GM18858 (cell line): ENCODE data around the gene ZNG1A.
"Not testable (repeated sequence)": the region's sequence is repeated elsewhere in the genome, so short reads cannot be mapped to it uniquely, and the experiment has no call there.

Source experiments
- ATAC-seq: cut with Tn5 transposase; IDR thresholded peaks from one replicate; pipeline ENCODE4 v1.9.1; 2021; ENCODE audit not compliant: unreplicated experiment

ZNG1A gene

GRCh38 chr9:98775-99174 lies 80.1 kb downstream of the ZNG1A start:
- ATAC-seq, result not testable (repeated sequence)

GRCh38 chr9:94992-95391 lies 83.9 kb downstream of the ZNG1A start:
- not testable (repeated sequence) for ATAC-seq

GRCh38 chr9:94323-94722 lies 84.5 kb downstream of the ZNG1A start:
- not testable (repeated sequence) for ATAC-seq

GRCh38 chr9:93909-94308 lies 84.9 kb downstream of the ZNG1A start:
- not testable (repeated sequence) for ATAC-seq

GRCh38 chr9:90851-91250 lies 88.0 kb downstream of the ZNG1A start:
- not testable (repeated sequence) for ATAC-seq

- ATAC-seq, result peak; percentile 51
These were observed 90.3 kb downstream of the ZNG1A start for GRCh38 chr9:88396-89037.

- ATAC-seq, result not testable (repeated sequence)
These were observed 91.0 kb downstream of the ZNG1A start for GRCh38 chr9:87860-88259.

- ATAC-seq, result not testable (repeated sequence)
These were observed 91.8 kb downstream of the ZNG1A start for GRCh38 chr9:87105-87504.

GRCh38 chr9:86697-87096 lies 92.2 kb downstream of the ZNG1A start:
- ATAC-seq, result not testable (repeated sequence)

- not testable (repeated sequence) for ATAC-seq
These were observed 95.7 kb downstream of the ZNG1A start for GRCh38 chr9:82932-83689.

- not testable (repeated sequence) for ATAC-seq
These were observed 100.5 kb downstream of the ZNG1A start for GRCh38 chr9:78333-78732.

GRCh38 chr9:76389-76788 lies 102.5 kb downstream of the ZNG1A start:
- ATAC-seq, result not testable (repeated sequence)

- ATAC-seq, result not testable (repeated sequence)
These were observed 104.8 kb downstream of the ZNG1A start for GRCh38 chr9:73900-74525.

GRCh38 chr9:73076-73899 lies 105.6 kb downstream of the ZNG1A start:
- ATAC-seq, result not testable (repeated sequence)
